ENCODE data around the gene CCK.

CCK gene

DNA sequence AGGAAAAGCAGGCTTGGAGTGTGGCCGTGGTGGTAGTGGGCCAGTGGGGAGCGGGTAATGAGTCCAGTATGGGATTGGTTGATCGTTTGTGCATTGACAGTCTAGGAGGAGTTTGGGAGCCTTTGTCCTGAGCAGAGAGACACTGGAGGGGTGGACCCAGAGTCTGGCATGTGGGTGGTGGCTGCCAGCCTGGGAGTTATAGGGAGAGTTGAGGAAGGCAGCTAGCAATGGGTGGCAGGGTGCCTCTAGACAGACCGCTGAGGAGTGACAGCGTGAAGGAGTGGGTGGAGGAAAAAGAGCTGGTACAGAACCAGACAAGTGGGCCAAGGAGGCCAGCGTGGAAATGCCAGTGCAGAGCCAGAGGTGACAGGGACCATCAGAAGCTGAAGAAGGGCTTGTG, 1.9 kb upstream of the CCK start:
- no peak for DNase-seq (ENCODE audit: low spot score)

DNA sequence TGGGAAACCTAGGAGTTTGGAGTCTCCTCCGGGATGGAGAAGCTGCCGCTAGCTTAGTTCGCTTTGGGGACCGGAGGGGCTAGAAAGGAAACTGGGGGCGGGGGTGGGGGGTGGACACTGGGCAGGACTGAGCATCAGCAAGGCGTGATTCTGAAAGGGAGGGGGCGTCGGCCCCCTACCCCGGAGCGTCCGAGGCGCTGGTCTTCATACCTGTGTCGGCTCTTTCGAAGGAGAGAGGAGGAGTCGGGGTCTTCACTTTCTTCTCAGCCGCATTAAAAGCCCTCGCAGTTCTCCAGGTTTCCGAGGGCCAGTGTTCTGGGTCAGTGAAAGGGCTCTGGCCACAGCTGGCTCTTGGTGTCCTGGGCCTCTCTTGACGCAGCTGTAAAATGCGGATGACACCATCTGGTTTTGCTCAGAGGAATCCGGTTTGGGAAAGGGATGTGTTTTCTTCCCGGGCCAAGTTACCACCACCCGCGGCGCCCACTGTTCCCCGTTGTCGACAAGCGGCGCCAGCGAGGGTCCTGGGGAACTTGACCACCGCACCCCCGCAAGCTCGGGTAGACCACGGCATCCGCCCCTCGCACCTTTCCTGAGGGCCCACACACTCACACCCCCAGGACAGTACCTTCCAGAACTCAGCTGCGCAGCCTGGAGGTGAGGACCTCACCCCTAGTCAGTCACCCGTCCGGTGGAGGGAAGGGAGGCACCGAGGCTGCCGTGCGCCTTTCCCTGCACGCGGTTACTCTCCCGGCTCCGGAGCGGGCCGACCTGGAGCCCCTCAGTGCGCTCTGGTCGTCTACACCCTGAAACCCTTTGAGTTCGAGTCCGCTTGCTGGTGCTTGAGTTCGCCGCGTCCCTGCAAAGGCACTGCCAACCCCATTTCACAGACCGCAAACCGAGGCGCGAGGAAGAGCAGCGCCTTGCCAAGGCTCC, 660 bp downstream of the CCK start:
- DNase-seq (ENCODE audit: low spot score) = no peak

- peak; percentile 12 for DNase-seq (ENCODE audit: low spot score)
Measured at GRCh38 chr3:42264399-42265058, 1.5 kb downstream of the CCK start.

DNA sequence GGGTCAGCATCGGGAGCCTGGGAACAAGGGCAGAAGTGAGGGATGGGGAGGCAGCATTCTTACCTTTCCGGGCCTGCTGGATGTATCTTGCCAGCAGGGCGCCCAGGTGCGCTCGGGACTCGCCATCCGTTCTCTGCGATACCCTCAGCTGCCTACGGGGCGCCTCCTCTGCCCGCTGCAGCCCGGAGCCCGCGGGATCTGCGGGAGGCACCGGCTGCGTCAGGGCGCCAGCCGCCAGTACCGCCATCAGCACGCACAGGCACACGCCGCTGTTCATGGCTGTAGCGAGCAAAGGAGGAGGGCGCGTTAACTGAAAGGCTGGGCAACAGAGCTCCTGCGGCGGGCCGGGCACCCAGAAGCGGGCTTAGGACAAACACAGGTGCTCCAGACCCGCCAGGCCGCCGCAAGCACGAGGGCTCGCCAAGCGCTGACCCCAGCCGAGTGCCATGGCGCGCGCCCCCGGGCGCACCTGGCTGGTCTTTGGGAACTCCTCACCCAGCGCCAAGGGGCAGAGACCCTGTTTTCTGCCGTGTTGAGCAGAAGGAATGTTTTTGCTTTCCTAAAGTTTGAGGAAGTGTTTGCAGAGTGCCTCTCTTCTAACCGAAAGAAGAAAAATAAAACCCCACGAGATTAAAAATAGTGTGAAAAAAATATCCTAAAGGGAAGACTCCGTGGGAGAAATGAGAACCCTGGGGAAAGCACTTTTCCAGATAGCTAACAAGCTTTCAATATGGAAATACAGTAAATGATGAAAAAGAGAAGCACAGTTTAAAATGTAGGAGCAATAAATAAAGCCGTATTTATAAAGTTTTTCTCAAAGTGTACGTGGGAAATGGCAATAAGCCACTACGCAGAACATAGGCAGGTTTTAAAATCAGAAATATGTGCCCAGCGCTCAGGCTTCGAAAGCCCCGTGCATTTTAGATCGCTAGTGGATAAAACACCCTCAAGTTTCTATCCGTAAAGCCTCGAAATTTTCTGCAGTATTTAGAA, 2.3 kb downstream of the CCK start:
- no peak for DNase-seq (ENCODE audit: low spot score)

- peak; percentile 78 for DNase-seq (ENCODE audit: low spot score)
Measured at GRCh38 chr3:42262525-42262924, 3.5 kb downstream of the CCK start.

DNA sequence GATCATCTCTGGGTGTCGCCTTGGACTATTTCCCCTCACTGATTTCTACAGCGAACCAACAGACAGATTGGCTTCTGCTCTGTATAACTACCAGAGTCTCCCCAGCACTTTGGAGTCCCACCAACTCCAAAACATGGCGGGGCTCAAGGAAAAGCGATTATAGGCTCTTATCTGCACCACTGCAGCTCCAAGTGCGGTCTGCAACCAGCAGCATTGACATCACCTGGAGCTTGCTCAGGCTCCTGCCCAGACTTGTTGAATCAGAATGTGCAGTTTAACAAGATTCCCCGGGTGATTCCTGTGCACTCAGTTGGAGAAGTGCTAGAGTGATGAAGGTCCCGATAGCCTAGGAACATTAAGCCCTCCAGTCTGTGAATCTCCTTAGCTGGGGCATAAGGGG, 9.0 kb downstream of the CCK start:
- no peak for DNase-seq (ENCODE audit: low spot score)

- DNase-seq (ENCODE audit: low spot score) = peak; percentile 30
Measured at GRCh38 chr3:42256135-42256819, 9.7 kb downstream of the CCK start.

DNA sequence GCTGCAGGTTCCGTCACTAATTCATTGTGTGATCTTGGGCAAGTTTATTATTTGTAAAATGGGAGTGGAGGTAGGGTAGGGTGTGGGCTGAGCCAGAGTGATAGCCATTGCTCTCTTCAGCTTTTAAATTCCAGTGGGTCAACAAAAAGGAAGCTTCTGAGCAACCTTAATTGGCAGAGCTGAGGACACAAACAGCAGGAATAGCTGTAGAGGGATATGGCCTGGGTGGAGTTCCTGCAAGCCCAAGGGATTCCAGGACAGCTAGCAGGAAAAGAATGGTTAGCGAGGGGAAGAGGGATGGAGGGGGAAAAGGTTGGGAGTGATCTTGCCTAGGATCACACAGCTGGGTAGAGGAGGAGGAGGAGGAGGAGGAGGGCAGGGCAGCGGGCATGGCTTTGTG, 11.4 kb downstream of the CCK start:
- DNase-seq (ENCODE audit: low spot score) = peak; percentile 21

DNA sequence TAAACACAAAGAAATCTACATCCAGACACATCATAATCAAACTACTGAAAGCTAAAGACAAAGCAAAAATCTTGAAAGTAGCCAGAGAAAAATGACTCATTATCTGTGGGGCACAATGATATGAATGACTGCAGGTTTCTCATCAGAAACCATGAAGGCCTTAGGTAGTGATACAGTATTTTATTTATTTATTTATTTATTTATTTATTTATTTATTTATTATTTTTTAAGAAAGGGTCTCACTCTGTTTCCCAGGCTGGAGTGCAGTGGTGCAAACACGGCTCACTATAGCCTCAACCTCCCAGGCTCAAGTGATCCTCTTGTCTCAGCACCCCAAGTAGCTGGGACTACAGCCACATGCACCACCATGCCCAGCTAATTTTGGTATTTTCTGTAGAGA, 15.2 kb downstream of the CCK start:
- no peak for DNase-seq (ENCODE audit: low spot score)

DNA sequence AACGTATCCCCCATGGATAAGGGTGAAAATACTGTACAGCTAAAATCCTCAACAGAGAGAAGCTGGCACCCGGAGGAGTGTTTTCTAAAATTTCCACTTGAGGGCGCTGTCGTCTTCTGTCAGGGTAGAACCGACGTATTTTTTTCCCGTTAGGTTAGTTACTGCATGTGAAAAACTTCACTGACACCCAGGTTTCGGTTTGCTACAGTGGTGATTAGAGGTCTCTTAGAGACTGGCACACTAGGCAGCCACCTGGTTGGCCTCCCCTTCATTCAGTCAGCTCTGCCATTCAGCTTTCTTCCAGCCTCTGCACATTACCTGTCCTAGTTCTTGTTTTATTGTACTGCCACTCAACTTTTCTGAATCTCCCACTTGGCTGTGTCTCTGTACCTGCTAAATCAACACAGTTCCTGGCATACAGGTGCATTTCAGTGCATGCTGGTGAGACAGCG, 18.4 kb downstream of the CCK start:
- peak; percentile 74 for DNase-seq (ENCODE audit: low spot score)

- no peak for DNase-seq (ENCODE audit: low spot score)
Measured at GRCh38 chr3:42246091-42246490, 19.9 kb downstream of the CCK start.

DNA sequence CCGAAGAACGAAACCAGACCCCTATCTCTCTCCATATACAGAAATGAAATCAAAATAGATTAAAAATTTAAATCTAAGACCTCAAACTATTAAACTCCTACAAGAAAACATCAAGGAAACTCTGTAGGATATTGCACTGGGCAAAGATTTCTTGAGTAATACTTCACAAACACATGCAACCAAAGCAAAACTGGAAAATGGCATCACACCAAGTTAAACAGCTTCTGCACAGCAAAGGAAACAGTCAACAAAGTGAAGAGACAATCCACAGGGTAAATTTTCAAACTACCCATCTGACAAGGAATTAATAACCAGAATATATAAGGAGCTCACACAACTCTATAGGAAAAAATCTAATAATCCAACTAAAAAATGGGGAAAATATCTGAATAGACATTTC, 29.4 kb downstream of the CCK start:
- DNase-seq (ENCODE audit: low spot score) = no peak

DNA sequence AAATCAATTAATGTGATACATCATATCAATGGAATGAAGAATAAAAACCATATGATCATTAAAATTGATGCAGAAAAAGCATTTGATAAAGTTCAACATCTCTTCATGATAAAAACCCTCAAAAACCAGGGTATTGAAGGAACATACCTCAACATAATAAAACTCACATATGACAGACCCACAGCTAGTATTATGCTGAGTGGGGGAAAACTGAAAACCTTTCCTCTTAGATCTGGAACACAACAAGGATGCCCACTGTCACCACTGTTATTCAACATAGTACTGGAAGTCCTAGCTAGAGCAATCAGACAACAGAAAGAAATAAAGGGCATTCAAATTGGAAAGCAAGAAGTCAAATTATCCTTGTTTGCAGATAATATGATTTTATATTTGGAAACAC, 30.5 kb downstream of the CCK start:
- no peak for DNase-seq (ENCODE audit: low spot score)

DNA sequence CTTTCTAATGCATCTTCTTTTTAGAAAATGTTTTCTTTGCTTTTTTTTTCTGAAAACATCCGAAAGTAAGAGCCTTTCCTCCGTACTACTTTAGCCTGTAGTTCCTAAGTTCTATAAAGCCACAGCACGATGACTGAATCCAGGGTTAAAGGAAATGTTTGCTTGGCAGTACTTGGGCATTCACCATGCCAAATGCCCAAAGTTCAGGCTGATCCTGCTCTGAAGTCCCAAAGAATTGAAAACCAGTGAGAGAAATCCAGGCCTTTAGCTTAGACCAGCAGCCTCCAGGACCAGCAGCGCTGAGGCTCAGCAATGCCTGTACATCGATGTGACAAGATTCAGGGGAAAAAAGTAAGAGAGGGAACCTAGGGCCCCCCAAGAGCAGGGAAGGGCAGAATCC, 35.1 kb downstream of the CCK start:
- DNase-seq (ENCODE audit: low spot score) = no peak

DNA sequence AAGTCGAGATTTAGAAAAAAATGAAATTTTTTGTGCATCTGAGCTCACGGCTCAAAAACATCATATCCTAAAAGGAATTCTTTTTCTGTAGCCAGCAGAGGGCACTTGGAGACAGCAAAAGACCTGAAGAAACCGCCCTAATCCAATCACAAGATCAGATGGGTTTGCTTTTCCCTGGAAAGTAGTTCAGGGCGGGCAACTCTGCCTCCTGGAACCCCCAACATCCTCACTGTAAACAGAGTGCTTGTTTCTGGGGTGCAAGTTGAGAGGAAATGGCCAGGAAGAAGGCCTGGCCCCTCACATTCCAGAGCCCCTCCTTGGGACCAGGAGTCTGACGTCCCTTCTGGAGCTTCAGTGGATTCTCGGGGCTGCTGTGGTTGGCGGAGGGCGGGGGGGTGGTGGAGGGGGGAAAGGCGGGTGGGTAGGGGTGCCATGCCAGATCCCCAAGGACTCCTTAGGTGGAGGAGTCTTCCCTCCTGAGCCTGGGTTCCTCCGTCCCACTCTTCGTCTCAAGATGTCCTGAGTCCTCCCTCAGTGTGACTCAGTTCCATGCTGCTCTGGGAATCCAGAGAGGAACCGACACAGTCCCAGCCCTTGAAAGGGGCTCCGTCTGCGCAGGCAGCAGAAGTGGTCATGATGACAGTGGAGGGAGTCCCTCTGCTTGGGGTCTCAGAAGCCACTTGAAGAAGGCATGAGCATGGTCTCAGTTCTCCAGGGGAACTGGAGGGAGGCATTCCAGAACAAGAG, 35.9 kb downstream of the CCK start:
- peak; percentile 75 for DNase-seq (ENCODE audit: low spot score)

GRCh38 chr3:42229266-42229941, 36.6 kb downstream of the CCK start:
- no peak for DNase-seq (ENCODE audit: low spot score)

DNA sequence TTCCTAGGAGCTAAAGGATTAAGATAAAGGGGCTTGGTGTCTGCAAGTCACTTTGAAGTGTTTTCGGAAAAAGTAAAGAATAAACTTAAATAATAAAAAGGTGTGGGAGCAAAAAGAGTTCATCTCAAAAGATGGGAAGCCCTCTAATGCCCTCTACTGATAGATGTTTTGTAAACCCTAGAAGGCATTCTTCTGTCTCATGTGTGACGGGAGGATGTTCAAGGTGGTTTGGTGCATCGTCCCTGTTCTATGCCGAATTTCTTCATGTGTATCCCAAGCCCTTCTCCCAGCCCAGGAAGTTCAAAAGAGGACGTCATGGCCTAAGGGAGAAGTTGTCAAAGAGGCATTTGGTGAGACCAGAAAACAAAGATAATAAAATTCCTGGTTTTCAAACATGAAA, 37.2 kb downstream of the CCK start:
- no peak for DNase-seq (ENCODE audit: low spot score)

GRCh38 chr3:42226470-42227425, 39.2 kb downstream of the CCK start:
- no peak for DNase-seq (ENCODE audit: low spot score)
